ENCODE measurements around the gene VPS13D. TPM values are rescaled to one million over a fixed set of nuclear protein-coding genes. Genes with fewer than 3 reads are reported as not detected.

Gene VPS13D
- total RNA-seq, 1 experiment from 2014 or later: 20.2 TPM

DNA sequence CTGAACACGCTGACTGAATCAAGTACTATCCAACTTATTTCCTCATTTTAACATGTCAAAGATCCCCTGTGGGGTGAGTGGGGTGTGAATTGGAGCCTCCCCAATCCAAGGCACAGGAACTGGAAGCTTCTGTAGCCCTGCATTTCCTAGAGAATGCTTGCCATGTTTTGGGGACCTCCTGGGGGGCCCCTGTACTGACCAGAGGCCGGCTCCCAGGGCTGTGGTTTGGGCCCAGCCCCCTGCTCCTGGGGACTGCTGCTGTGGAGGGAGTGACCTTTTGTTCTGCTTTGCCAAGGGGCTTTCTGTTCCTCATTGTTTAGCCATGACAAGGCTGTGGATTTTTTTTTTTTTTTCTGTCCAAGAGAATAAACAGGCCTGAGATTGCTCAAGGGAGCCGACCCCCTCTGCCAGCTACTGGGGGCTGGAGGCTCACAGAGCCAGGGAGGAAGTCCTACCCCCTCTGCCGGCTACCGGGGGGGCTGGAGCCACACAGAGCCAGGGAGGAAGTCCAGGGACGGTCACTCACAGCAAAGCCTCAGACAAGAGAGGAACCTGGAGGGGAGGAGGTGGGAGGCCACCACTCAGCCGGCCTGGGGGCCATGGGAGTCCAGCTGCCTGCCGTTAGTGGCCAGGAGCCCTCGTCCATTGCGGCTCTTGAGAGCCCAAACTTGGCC, 45.7 kb upstream of the VPS13D start:
- Histone ChIP-seq H2AFZ (ENCODE audit: low read length) (no peak overlapping the region), H4K8ac (replicated peaks; ENCODE audit: insufficient read length, low read depth, low read length) (no peak overlapping the region), H3K79me1 (ENCODE audit: insufficient read depth, low read depth, low read length, poor library complexity, severe bottlenecking) (no peaks in the 10 kb centered on the region), H3K23me2 (ENCODE audit: insufficient read length, low read depth, low read length, poor library complexity, severe bottlenecking) (no peaks in the 10 kb centered on the region), H2BK20ac (ENCODE audit: low read depth, low read length, poor library complexity, severe bottlenecking) (no peak overlapping the region), H2BK15ac (ENCODE audit: low read depth, low read length) (no peak overlapping the region), H3K27me3 (ENCODE audit: insufficient read depth, low read length) (no peaks in the 10 kb centered on the region), H3K4me1 (ENCODE audit: insufficient read depth, low read length) (no peaks in the 10 kb centered on the region; the same call in 1 of the 2 replicates), H3K4ac (ENCODE audit: low read depth, low read length) (no peak overlapping the region), H3K9me3 (ENCODE audit: control insufficient read depth, low read depth, low read length) (no peaks in the 10 kb centered on the region), H3K79me2 (ENCODE audit: insufficient read depth, low read length) (no peaks in the 10 kb centered on the region), H2BK5ac (ENCODE audit: insufficient read length, low read length) (no peak overlapping the region), H3K23ac (ENCODE audit: insufficient read length, low read depth, low read length) (no peak overlapping the region), H2BK12ac (ENCODE audit: insufficient read length, low read depth, low read length) (no peak overlapping the region), H4K91ac (ENCODE audit: insufficient read length, low read depth, low read length) (no peak overlapping the region), H3K14ac (ENCODE audit: insufficient read depth, low read length) (no peak overlapping the region), H2AK5ac (ENCODE audit: insufficient read length, low read length) (no peak overlapping the region), H3K9ac (ENCODE audit: extremely low read depth, insufficient read length, low read length) (no peak overlapping the region), H3T11ph (ENCODE audit: low read length) (no peak overlapping the region), H3K18ac (ENCODE audit: insufficient read length, low read depth, low read length) (no peak overlapping the region), H4K20me1 (ENCODE audit: control insufficient read depth, insufficient read depth, insufficient read length) (no peaks in the 10 kb centered on the region), H2BK120ac (ENCODE audit: low read depth, low read length, poor library complexity, severe bottlenecking) (no peak overlapping the region), H3K27ac (ENCODE audit: insufficient read length, low read depth, low read length) (no peak overlapping the region), H3K56ac (ENCODE audit: insufficient read length, low read depth, low read length) (no peak overlapping the region), H3K4me2 (ENCODE audit: insufficient read depth, insufficient read length, low read length) (no peak overlapping the region), H4K5ac (ENCODE audit: insufficient read length, low read depth, low read length) (no peak overlapping the region)
- peaks cover 0 to 5% (median 1%) of the 10 kb centered on the region in 3 experiments; a peak in 2 of 7 replicates for H3K36me3 Mint-ChIP-seq (ENCODE audit: insufficient read depth in 1 of 3, low read depth in 3 of 3)
- no peak overlapping the region for H3K27ac Mint-ChIP-seq
- TF ChIP-seq, protein P1, sequence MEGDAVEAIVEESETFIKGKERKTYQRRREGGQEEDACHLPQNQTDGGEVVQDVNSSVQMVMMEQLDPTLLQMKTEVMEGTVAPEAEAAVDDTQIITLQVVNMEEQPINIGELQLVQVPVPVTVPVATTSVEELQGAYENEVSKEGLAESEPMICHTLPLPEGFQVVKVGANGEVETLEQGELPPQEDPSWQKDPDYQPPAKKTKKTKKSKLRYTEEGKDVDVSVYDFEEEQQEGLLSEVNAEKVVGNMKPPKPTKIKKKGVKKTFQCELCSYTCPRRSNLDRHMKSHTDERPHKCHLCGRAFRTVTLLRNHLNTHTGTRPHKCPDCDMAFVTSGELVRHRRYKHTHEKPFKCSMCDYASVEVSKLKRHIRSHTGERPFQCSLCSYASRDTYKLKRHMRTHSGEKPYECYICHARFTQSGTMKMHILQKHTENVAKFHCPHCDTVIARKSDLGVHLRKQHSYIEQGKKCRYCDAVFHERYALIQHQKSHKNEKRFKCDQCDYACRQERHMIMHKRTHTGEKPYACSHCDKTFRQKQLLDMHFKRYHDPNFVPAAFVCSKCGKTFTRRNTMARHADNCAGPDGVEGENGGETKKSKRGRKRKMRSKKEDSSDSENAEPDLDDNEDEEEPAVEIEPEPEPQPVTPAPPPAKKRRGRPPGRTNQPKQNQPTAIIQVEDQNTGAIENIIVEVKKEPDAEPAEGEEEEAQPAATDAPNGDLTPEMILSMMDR (conservative IDR thresholded peaks at IDR 0.05): no peak
- no CpG with 5 or more reads among the region's 10 CpGs for WGBS (ENCODE audit: extremely low coverage, insufficient read length, low lambda C conversion rate)
- peaks cover 0 to 4% of the 10 kb centered on the region in 2 experiments; a peak in 4 of 5 replicates for H3K9me3 Mint-ChIP-seq
- H3K4me3 Mint-ChIP-seq: no peak overlapping the region
- H3K4me1 Mint-ChIP-seq: peaks cover 17 to 34% of the 10 kb centered on the region in 2 experiments
- DNase-seq: no peak
- peaks cover 3% of the 10 kb centered on the region for H3K27me3 Mint-ChIP-seq (ENCODE audit: low read depth)

All from H9 (cell line).